Measurements from ENCODE around the gene NLRP1. TPM values are rescaled to one million over a fixed set of nuclear protein-coding genes. Genes with fewer than 3 reads are reported as not detected.

Gene NLRP1
- 8.2 and 9.2 TPM in 2 replicates for total RNA-seq (2014; rRNA removed; shearing (Covaris generic); ENCODE audit: low replicate concordance)

- Histone ChIP-seq H3K9me3 (no peaks in the 10 kb centered on the region), H3K36me3 (no peaks in the 10 kb centered on the region), H3K27me3 (no peaks in the 10 kb centered on the region), H3K4me3 (peak within 1 kb of the TSS; percentile 29)
- DNase-seq: peak; percentile 92
These were observed at the start of gene NLRP1 for GRCh38 chr17:5584383-5585286. Gene NLRP1 (minus strand): TSS chr17:5584509. CDS start chr17:5583957, 552 bp downstream.

GRCh38 chr17:5631958-5632590, 47.8 kb upstream of the NLRP1 start:
- no peak overlapping the region for H3K4me3 ChIP-seq
- DNase-seq: no peak
- H3K36me3 ChIP-seq: no peaks in the 10 kb centered on the region
- no peaks in the 10 kb centered on the region for H3K27me3 ChIP-seq
- no peaks in the 10 kb centered on the region for H3K9me3 ChIP-seq

DNA sequence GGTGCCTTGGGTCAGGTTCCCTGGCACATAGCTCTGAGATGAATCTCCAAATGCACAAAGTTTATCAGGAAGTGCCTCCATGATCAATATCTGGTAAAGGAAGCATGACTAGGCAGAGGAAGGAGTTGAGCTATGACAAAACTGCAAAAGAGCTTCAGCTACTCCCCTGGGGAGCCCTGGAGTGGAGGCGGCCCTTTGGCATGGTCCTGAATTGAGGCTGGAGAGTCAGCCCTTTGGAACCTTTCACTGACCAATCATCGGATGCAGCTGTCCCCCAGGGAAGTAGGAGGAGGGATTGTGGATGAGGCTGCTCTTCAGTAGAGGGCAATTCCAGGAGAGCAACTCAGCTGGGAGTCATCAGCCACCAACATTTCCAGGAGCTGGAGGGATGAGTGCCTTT, 46.1 kb upstream of the NLRP1 start:
- no peaks in the 10 kb centered on the region for H3K36me3 ChIP-seq
- peak; percentile 64 for DNase-seq
- H3K4me3 ChIP-seq: no peak overlapping the region
- no peaks in the 10 kb centered on the region for H3K9me3 ChIP-seq
- no peaks in the 10 kb centered on the region for H3K27me3 ChIP-seq

- Histone ChIP-seq H3K27me3 (no peaks in the 10 kb centered on the region), H3K4me3 (no peak overlapping the region)
- no peak for DNase-seq
These were observed 44.8 kb upstream of the NLRP1 start for GRCh38 chr17:5629128-5629527.

GRCh38 chr17:5628262-5628661, 44.0 kb upstream of the NLRP1 start:
- no peak for DNase-seq
- no peaks in the 10 kb centered on the region for H3K36me3 ChIP-seq
- no peaks in the 10 kb centered on the region for H3K27me3 ChIP-seq
- no peaks in the 10 kb centered on the region for H3K9me3 ChIP-seq
- H3K4me3 ChIP-seq: no peak overlapping the region

More at GRCh38 chr17:5629128-5629527, 44.8 kb upstream of the NLRP1 start:
- Histone ChIP-seq H3K9me3 (no peaks in the 10 kb centered on the region), H3K36me3 (no peaks in the 10 kb centered on the region)

- H3K27me3 ChIP-seq: no peaks in the 10 kb centered on the region
- H3K36me3 ChIP-seq: no peaks in the 10 kb centered on the region
- H3K9me3 ChIP-seq: no peaks in the 10 kb centered on the region
- no peak overlapping the region for H3K4me3 ChIP-seq
- DNase-seq: no peak
These were observed 39.9 kb upstream of the NLRP1 start for GRCh38 chr17:5624211-5624610.

DNA sequence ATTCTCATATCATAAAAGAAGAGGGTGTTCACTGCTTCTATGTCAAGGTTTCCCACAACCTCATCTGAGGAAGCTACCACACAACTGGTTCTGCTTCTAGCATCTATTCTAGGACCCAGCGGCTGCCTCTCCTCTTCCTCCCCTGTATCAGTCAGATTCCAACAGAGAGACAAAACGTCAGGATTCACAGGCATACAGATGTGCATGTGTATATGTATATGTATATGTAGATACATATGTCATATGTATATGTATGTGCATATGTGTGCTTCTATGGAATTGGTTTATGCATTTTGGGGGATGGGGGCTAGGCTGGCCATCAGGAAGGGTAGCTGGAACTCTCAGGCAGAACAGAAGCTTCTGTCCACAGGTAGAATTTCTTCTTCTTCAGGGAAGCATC, 37.4 kb upstream of the NLRP1 start:
- H3K4me3 ChIP-seq: no peak overlapping the region
- no peaks in the 10 kb centered on the region for H3K9me3 ChIP-seq
- H3K27me3 ChIP-seq: no peaks in the 10 kb centered on the region
- H3K36me3 ChIP-seq: no peaks in the 10 kb centered on the region
- no peak for DNase-seq

GRCh38 chr17:5621026-5621425, 36.7 kb upstream of the NLRP1 start:
- Histone ChIP-seq H3K36me3 (no peaks in the 10 kb centered on the region), H3K27me3 (no peaks in the 10 kb centered on the region), H3K4me3 (no peak overlapping the region), H3K9me3 (no peaks in the 10 kb centered on the region)
- DNase-seq: no peak

GRCh38 chr17:5619088-5619740, 34.9 kb upstream of the NLRP1 start:
- Histone ChIP-seq H3K4me3 (no peak overlapping the region), H3K27me3 (no peaks in the 10 kb centered on the region), H3K36me3 (no peaks in the 10 kb centered on the region), H3K9me3 (no peaks in the 10 kb centered on the region)
- no peak for DNase-seq

DNA sequence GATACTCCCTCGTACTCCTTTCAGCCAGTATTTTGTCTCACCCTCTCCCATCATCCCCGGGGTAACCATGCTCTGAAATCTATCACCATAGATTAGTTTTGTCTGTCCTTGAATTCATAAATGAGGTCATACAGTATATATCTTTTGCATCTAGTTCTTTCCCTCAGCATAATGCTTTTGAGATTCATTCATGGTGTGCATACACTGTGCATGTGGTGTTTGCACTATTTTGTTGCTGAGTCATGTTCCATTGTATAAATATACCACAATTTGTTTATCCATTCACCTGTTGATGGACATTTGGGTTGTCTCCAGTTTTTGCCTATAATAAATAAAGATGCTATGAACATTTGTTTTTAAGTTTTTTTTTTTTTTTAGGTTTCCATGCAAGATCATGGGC, 34.2 kb upstream of the NLRP1 start:
- Histone ChIP-seq H3K27me3 (no peaks in the 10 kb centered on the region), H3K9me3 (no peaks in the 10 kb centered on the region), H3K36me3 (no peaks in the 10 kb centered on the region), H3K4me3 (no peak overlapping the region)
- DNase-seq: no peak

DNA sequence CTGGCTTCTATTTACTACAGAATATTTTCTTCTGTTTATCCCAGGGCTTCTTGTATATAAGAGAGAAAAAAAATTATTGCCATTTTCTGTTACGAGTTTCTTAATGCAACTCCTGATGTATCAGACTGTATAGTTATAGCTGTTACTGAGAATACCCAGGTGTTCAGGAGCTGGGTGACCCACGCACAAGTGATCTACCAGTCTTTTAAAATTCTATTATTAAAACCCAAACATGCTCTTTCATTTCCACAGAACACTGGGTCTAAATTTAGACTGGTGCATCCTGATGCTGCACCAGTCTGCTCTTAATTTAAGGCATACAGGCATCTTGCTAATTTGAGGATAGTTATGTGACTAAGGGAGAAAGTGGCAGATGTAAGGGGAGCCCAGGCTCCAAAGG, 31.2 kb upstream of the NLRP1 start:
- Histone ChIP-seq H3K4me3 (no peak overlapping the region), H3K36me3 (no peaks in the 10 kb centered on the region), H3K9me3 (no peaks in the 10 kb centered on the region), H3K27me3 (no peaks in the 10 kb centered on the region)
- DNase-seq: no peak

GRCh38 chr17:5610956-5611355, 26.6 kb upstream of the NLRP1 start:
- Histone ChIP-seq H3K36me3 (no peaks in the 10 kb centered on the region), H3K4me3 (no peak overlapping the region), H3K9me3 (no peaks in the 10 kb centered on the region), H3K27me3 (no peaks in the 10 kb centered on the region)
- DNase-seq: no peak

GRCh38 chr17:5608399-5609112, 24.2 kb upstream of the NLRP1 start:
- Histone ChIP-seq H3K36me3 (no peaks in the 10 kb centered on the region), H3K4me3 (no peak overlapping the region), H3K9me3 (no peaks in the 10 kb centered on the region), H3K27me3 (no peaks in the 10 kb centered on the region)
- DNase-seq: no peak

- Histone ChIP-seq H3K27me3 (no peaks in the 10 kb centered on the region), H3K4me3 (no peak overlapping the region), H3K9me3 (no peaks in the 10 kb centered on the region), H3K36me3 (no peaks in the 10 kb centered on the region)
- DNase-seq: no peak
These were observed 23.6 kb upstream of the NLRP1 start for GRCh38 chr17:5607946-5608345.

DNA sequence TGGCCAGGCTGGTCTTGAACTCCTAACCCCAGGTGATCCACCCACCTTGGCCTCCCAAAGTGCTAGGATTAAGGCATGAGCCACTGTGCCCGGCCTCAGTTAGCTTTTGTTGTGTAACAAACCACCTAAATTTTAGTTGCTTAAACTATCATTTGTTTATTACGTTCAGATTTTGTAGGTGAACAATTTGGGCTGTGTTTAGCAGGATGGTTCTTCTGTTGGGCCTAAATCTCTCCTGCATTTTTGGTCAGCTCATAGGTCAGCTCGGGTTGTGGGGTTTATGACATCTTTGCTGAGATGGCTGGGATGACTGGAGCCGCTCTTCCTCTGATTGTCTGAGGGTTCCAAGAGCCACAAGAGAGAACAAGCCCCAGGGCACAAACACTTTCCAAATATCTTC, 21.1 kb upstream of the NLRP1 start:
- Histone ChIP-seq H3K4me3 (no peak overlapping the region), H3K9me3 (no peaks in the 10 kb centered on the region), H3K27me3 (no peaks in the 10 kb centered on the region), H3K36me3 (no peaks in the 10 kb centered on the region)
- DNase-seq: no peak

- no peaks in the 10 kb centered on the region for H3K36me3 ChIP-seq
- H3K4me3 ChIP-seq: no peak overlapping the region
- no peak for DNase-seq
- 0 out of 2 replicates have a peak, but pooled peaks cover 2% of the 10 kb centered on the region for H3K27me3 ChIP-seq
- no peaks in the 10 kb centered on the region for H3K9me3 ChIP-seq
These were observed 15.7 kb upstream of the NLRP1 start for GRCh38 chr17:5600041-5600440.

- Histone ChIP-seq H3K9me3 (no peaks in the 10 kb centered on the region), H3K27me3 (0 out of 2 replicates have a peak, but pooled peaks cover 2% of the 10 kb centered on the region), H3K4me3 (no peak overlapping the region), H3K36me3 (no peaks in the 10 kb centered on the region)
- no peak for DNase-seq
These were observed 14.1 kb upstream of the NLRP1 start for GRCh38 chr17:5598457-5598856.

Measured in MG63 (cell line).